GM23248 (cell line): ENCODE measurements around the gene EMD. TPM values are rescaled to one million over a fixed set of nuclear protein-coding genes. Genes with fewer than 3 reads are reported as not detected.

Experiments
- DNase-seq: peaks from one replicate; pipeline ENCODE4 v3.0.0-alpha.2; 2015
- H2AFZ ChIP-seq: fragments of 200-600 bp; sonication (generic); 2 replicates; pipeline ENCODE4 v1.6.1; 2016; ENCODE audit warnings: antibody characterized with exemption
- H3F3A ChIP-seq: fragments of 200-600 bp; sonication (generic); 2 replicates; pipeline ENCODE4 v1.6.1; 2016; ENCODE audit warnings: mild to moderate bottlenecking, antibody characterized with exemption, mixed run types; ENCODE audit not compliant: insufficient read depth
- H3K27ac ChIP-seq: fragments of 200-600 bp; sonication (generic); 2 replicates; pipeline ENCODE4 v1.5.1; 2016; ENCODE audit warnings: mild to moderate bottlenecking
- H3K27me3 ChIP-seq: fragments of 200-600 bp; sonication (generic); replicated peaks from 2 replicates; pipeline ENCODE4 v1.6.1; 2016; ENCODE audit warnings: mild to moderate bottlenecking; ENCODE audit not compliant: insufficient read depth
- H3K36me3 ChIP-seq: fragments of 200-600 bp; sonication (generic); 2 replicates; pipeline ENCODE4 v1.6.1; 2016; ENCODE audit warnings: low read depth, mild to moderate bottlenecking
- H3K4me1 ChIP-seq: fragments of 200-600 bp; sonication (generic); 2 replicates; pipeline ENCODE4 v1.6.1; 2016; ENCODE audit warnings: mild to moderate bottlenecking; ENCODE audit not compliant: insufficient read depth
- H3K4me2 ChIP-seq: fragments of 200-600 bp; sonication (generic); one replicate; pipeline ENCODE4 v1.6.1; 2016; ENCODE audit warnings: mild to moderate bottlenecking; ENCODE audit not compliant: unreplicated experiment
- H3K4me3 ChIP-seq: fragments of 200-600 bp; sonication (generic); 2 replicates; pipeline ENCODE4 v1.5.1; 2016; ENCODE audit warnings: mild to moderate bottlenecking
- H3K79me2 ChIP-seq: fragments of 200-600 bp; sonication (generic); 2 replicates; pipeline ENCODE4 v1.6.1; 2016; ENCODE audit warnings: mild to moderate bottlenecking; ENCODE audit not compliant: insufficient read depth
- H3K9ac ChIP-seq: fragments of 200-600 bp; sonication (generic); 2 replicates; pipeline ENCODE4 v1.6.1; 2016; ENCODE audit warnings: mild to moderate bottlenecking
- H3K9me2 ChIP-seq: fragments of 200-600 bp; sonication (generic); 2 replicates; pipeline ENCODE4 v1.6.1; 2016; ENCODE audit warnings: mixed run types, mild to moderate bottlenecking, moderate library complexity; ENCODE audit not compliant: insufficient read depth
- H3K9me3 ChIP-seq: fragments of 200-600 bp; sonication (generic); one replicate; pipeline ENCODE4 v1.6.1; 2017; ENCODE audit warnings: low read depth
- H4K20me1 ChIP-seq: fragments of 200-600 bp; sonication (generic); 2 replicates; pipeline ENCODE4 v1.6.0; 2016; ENCODE audit not compliant: insufficient read depth
- EZH2 ChIP-seq: fragments of 200-600 bp; sonication (generic); IDR thresholded peaks from 2 replicates; pipeline ENCODE4 v1.6.1; 2018; ENCODE audit warnings: antibody characterized with exemption, mild to moderate bottlenecking; ENCODE audit not compliant: insufficient read depth, poor library complexity, severe bottlenecking
- EZH2phosphoT487 ChIP-seq: fragments of 200-600 bp; sonication (generic); IDR thresholded peaks from 2 replicates; pipeline ENCODE4 v1.6.1; 2018; ENCODE audit warnings: antibody characterized with exemption, moderate library complexity, mild to moderate bottlenecking, low read depth; ENCODE audit not compliant: insufficient read depth
- WGBS, 2 experiments: methylation state at CpG; one replicate each; pipeline ENCODE4 v1.1.6; 2015 to 2017; ENCODE audit warnings: low lambda C conversion rate in 2 of 2, low coverage in 1 of 2; ENCODE audit errors: missing lambda C conversion rate in 2 of 2; 5-methylcytosine and 5-hydroxymethylcytosine counted together
- in situ Hi-C: fragments of 300-500 bp; cut with MboI; formaldehyde crosslinking; loops from 2 replicates; pipeline ENCODE4 v1.15.0; 2020
- polyA plus RNA-seq: library from polyadenylated mRNA; unstranded; fragments of >200 nt; fragmentation: Nextera tagmentation; extraction: Ambion mirVana; gene quantifications from 2 replicates; pipeline ENCODE4 v1.2.1, GENCODE V29; 2016
- total RNA-seq: library from RNA; depleted of rRNA; stranded (reverse); fragments of >200 nt; shearing (Covaris generic); gene quantifications from 2 replicates; pipeline ENCODE4 v1.2.3, GENCODE V29; 2014

The EMD gene
- total and polyA plus RNA-seq, 2 experiments from 2014 or later: 39.7 to 96.0 TPM

- H3F3A ChIP-seq: peaks cover 19% of the 10 kb centered on the region
- H3K9ac ChIP-seq: no peak overlapping the region
- no peaks in the 10 kb centered on the region for H3K9me2 ChIP-seq
- no peaks in the 10 kb centered on the region for H3K4me1 ChIP-seq
- TF ChIP-seq EZH2phosphoT487 (no peak), EZH2 (no peak)
- H3K4me3 ChIP-seq: no peak overlapping the region
- no peaks in the 10 kb centered on the region for H4K20me1 ChIP-seq
- no peaks in the 10 kb centered on the region for H3K9me3 ChIP-seq
- H2AFZ ChIP-seq: no peak overlapping the region
- 89 to 96% methylated on average over 7 to 19 of the region's 24 CpGs for WGBS, 2 experiments
- no peaks in the 10 kb centered on the region for H3K79me2 ChIP-seq
- H3K27ac ChIP-seq: peak overlapping the region; percentile 30; the same call in 1 of the 2 replicates
- H3K27me3 ChIP-seq: no peaks in the 10 kb centered on the region
- in situ Hi-C loops: no loop called here
- no peak for DNase-seq
- H3K36me3 ChIP-seq: peaks cover 16% of the 10 kb centered on the region; the same call in 1 of the 2 replicates
- no peak overlapping the region for H3K4me2 ChIP-seq
Measured at GRCh38 chrX:154348646-154349358, 30.3 kb upstream of the EMD start.

DNA sequence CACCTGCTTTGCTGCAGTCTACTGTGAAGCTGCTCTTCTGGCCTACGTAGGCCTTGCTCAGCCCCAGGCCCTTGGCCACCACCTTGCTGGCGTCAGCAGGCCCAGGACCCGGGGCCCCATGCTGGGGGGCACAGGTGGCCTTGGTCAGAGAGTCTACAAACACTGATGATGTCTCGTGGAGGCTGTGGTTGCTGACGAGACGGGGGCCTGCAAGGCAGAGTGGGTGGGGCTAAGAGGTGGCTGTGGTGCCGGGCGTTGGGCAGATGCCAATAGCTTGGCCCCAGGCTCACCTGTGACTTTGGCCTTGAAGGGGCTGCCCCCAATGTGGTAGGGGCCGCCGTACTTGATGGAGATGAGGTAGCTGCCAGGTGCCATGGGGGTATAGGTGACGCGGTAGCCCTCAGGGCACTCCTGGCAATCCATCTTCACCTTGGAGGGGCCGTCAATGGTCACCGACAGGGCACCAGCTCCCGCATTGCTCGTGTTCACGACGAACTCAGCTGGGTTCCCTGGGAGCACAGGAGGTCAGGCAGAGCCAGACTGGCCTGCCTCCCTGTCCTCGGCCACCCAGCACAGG lies 29.6 kb upstream of the EMD start:
- in situ Hi-C loops: no loop called here
- TF ChIP-seq EZH2 (no peak), EZH2phosphoT487 (no peak)
- Histone ChIP-seq H3K36me3 (peaks cover 16% of the 10 kb centered on the region; the same call in 1 of the 2 replicates), H2AFZ (no peak overlapping the region), H3F3A (peaks cover 19% of the 10 kb centered on the region), H3K27me3 (no peaks in the 10 kb centered on the region), H3K4me1 (no peaks in the 10 kb centered on the region), H3K79me2 (no peaks in the 10 kb centered on the region), H3K27ac (peak overlapping the region; percentile 30; the same call in 1 of the 2 replicates), H4K20me1 (no peaks in the 10 kb centered on the region), H3K9ac (no peak overlapping the region), H3K9me3 (no peaks in the 10 kb centered on the region), H3K9me2 (no peaks in the 10 kb centered on the region), H3K4me3 (no peak overlapping the region), H3K4me2 (no peak overlapping the region)
- DNase-seq: peak; percentile 1
- 50 to 75% methylated on average over 7 to 15 of the region's 19 CpGs for WGBS, 2 experiments

- no peaks in the 10 kb centered on the region for H3K9me3 ChIP-seq
- no peaks in the 10 kb centered on the region for H3K4me1 ChIP-seq
- H3K9ac ChIP-seq: no peak overlapping the region
- no peaks in the 10 kb centered on the region for H3K9me2 ChIP-seq
- H4K20me1 ChIP-seq: no peaks in the 10 kb centered on the region
- in situ Hi-C loops: no loop called here
- H3F3A ChIP-seq: peaks cover 19% of the 10 kb centered on the region
- H3K4me2 ChIP-seq: no peak overlapping the region
- no peak overlapping the region for H3K4me3 ChIP-seq
- no peak overlapping the region for H2AFZ ChIP-seq
- DNase-seq: peak; percentile 0
- H3K79me2 ChIP-seq: no peaks in the 10 kb centered on the region
- TF ChIP-seq EZH2 (no peak), EZH2phosphoT487 (no peak)
- H3K27me3 ChIP-seq: no peaks in the 10 kb centered on the region
- WGBS, 2 experiments: 83 to 85% methylated on average over 14 to 15 of the region's 15 CpGs
- peaks cover 16% of the 10 kb centered on the region; the same call in 1 of the 2 replicates for H3K36me3 ChIP-seq
- H3K27ac ChIP-seq: no peak overlapping the region
Measured at GRCh38 chrX:154349979-154350378, 29.1 kb upstream of the EMD start.

DNA sequence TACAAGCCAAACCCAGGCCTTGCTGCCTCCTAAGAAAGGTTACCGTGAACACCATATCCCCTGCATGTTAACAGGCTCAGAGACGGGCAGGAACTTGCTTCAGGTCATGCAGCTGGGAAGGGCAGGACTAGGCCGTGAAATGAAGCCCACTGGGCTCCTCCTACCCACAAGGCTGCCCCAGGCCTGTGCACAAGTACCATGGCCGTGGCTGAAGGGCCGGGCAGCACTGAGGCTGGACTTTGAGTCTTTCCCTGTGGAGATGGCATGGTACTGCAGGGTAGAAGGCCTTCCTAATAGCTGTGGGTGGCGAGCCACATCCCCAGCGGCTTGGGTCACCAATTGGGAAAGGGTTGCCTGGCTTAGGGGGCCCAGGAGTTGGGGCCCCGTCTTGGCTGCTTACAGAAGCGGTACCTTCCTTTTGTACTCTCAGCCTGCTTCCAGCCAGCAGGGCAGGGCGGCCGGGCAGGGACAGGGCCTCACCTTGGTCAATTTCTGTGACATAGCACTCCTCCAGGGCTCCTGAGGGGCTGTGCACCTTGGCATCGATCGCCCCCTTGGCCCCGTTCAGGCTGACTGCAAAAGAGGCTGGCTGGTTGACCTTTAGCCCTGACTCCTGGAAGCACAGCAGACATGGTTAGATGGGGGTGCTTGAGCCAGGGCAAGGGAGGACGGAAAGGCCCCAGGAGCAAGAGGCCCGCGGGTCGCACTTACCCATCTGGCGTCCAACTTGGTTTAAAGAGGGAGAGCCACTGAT lies 28.5 kb upstream of the EMD start:
- peaks cover 16% of the 10 kb centered on the region; the same call in 1 of the 2 replicates for H3K36me3 ChIP-seq
- in situ Hi-C loops: no loop called here
- WGBS, 2 experiments: 80 to 93% methylated on average over 12 to 13 of the region's 19 CpGs

More for the DNA sequence above, 28.5 kb upstream of the EMD start:
- peaks cover 19% of the 10 kb centered on the region for H3F3A ChIP-seq
- H3K79me2 ChIP-seq: peaks cover 4% of the 10 kb centered on the region; the same call in 1 of the 2 replicates
- no peak overlapping the region; the same call in 1 of the 2 replicates for H3K27ac ChIP-seq
- no peaks in the 10 kb centered on the region for H3K9me3 ChIP-seq
- no peak overlapping the region for H2AFZ ChIP-seq
- H3K9me2 ChIP-seq: no peaks in the 10 kb centered on the region
- no peak overlapping the region for H3K9ac ChIP-seq
- no peak for TF ChIP-seq EZH2
- no peak for TF ChIP-seq EZH2phosphoT487
- no peaks in the 10 kb centered on the region for H3K4me1 ChIP-seq
- H4K20me1 ChIP-seq: no peaks in the 10 kb centered on the region
- no peak overlapping the region for H3K4me3 ChIP-seq
- no peaks in the 10 kb centered on the region for H3K27me3 ChIP-seq
- peak; percentile 25 for DNase-seq
- no peak overlapping the region for H3K4me2 ChIP-seq
